Stimulated activated CD4-positive, alpha-beta T cell treated with anti-CD3 and anti-CD28 coated beads, Interleukin-1b, Interleukin-23, amount 100 ng/mL, for 24 hours (primary cell): ENCODE measurements around the gene SLC8B1.
A peak's percentile ranks its signal among the peaks of the same experiment; 100 is the strongest.

ENCODE experiments used
- DNase-seq, 4 experiments: peaks; one replicate each; pipeline ENCODE4 v3.0.0-alpha.2; 2020; ENCODE audit warnings: low read depth in 4 of 4, low spot score in 1 of 4

SLC8B1 gene

DNA sequence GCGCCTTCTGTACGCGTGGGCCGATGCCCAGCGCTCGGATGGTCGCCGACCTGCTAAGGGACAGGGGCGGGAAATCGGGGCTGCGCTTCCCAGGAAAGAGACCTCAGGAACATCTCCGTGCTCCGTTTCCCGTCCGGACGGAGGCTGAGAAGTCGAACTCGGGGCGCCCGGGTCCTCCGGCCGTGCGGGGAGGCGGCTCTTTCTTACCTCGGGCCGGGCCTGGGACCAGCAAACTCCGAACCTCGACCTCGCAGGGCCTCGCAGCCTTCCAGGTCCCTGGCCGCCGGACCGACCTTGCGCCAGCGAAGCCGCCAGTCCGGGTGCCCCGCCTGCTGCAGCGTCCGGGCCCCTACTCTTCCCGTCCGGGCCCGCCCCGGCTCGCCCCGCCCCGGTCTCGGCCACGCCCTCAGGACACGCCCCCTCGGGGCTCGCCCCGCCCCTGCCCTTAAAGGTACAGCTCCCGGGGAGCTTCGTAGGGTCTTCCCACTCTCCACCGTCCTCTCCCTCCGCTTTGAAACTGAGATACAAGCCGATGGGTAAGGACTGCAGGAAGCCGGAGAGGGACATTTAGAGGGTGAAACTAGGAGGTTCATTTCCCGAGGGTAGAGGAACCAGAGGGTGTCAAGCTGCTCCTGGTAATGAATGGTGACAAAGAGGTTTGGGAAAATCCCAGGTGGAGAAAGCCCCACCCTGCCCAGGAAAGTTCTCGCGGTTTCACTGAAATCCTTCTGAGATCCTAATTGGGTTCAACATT lies at the start of gene SLC8B1:
Gene SLC8B1 (minus strand): TSS at position 324 of the 754 bp plus-strand sequence. CDS start 2,231 bp downstream, outside the sequence.
- DNase-seq: peak; percentile 78 to 94 (median 82)

DNA sequence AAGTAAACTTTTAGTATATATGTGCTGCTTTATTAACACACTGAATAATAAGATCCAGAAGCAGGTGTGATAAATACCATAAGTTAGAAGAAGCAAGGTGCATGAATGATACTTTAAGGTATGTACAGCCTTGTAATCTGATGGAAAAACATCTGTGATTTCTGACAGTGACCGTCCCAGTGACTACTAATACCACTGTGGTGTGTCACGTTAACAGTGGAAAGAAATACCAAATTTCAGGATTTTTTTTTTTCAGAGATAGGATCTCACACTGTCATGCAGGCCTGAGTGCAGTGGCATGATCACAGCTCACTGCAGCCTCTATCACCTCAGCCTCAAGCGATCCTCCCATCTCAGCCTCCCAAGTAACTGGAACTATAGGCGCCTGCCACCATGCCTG lies 47.3 kb upstream of the SLC8B1 start:
- DNase-seq: no peak

DNA sequence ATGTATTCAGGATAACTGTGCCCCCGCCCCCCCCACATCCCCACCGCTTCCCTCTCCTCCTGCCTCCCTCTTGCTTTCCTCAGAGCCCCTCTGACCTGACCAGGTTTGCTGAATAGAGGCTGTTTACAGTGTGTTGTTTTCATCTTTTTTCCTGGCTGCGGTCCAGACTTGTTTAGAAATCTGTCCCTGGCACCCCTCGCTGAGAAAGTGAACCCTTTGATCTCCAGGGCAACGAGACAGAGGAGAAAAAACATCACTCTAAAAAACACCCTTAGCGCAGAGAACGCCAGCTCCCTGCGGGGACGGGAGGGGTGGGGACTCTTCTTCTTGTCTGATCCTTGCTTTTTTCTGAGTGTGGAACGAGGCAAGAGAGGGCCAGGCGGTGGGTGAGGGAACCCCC lies 46.3 kb upstream of the SLC8B1 start:
- DNase-seq: no peak

DNA sequence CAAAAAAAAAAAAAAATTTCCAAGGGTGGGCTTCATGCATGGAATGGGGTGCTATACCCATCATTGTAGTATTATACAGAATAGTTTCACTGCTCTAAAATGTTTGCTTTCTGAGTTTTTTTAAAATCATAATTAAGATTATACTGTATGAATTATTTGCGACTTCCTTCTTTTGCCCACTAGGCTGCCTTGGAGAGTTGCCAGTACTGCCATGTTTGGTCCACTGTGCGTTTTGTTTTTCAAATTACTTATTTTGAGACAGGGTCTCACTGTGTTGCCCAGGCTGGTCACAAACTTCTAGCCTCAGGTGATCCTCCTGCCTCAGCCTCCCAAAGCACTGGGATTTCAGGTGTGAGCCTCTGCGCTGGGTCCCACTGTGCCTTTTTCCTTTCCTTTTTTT lies 43.4 kb upstream of the SLC8B1 start:
- DNase-seq: no peak

DNA sequence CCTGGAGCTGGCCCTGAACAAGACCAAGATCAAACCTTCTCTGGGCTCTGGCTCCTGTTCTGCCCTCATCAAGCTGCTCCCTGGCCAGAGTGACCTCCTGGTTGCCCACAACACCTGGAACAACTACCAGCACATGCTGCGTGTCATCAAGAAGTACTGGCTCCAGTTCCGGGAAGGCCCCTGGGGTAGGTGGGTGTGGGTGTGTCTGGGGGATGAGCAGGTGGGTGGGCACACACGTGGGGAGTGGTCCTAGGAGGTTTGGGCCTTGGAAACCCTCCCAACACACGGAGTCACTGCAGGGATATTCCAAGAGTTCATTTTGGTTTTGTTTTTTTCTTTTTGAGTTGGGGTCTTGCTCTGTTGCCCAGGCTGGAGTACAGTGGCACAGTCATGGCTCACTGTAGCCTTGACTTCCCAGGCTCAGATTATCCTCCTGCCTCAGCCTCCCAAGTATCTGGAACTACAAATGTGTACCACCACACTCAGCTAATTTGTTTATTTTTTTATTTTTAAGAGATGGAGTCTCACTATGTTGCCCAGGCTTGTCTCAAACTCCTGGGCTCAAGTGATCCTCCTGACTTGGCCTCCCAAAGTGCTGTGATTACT lies 40.0 kb upstream of the SLC8B1 start:
- DNase-seq: no peak

DNA sequence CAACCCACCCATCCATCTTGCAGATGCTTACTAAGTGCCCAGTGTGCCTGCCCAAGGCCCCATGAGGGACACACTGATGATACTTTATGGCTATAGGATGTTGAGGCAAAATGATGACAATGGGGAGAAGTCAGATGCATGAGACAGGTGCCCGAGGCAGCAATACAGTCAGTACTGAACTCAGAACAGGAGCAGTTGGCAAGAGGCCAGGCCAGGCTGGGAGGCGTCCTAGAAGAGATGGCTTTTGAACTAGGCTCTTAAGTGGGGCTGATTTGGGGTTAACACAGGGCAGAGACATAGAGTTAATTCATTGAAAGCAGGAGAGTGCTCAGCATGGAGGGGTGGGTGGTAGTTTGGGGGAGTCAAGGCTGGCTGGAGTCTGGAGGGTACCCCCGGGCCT lies 39.1 kb upstream of the SLC8B1 start:
- no peak for DNase-seq

DNA sequence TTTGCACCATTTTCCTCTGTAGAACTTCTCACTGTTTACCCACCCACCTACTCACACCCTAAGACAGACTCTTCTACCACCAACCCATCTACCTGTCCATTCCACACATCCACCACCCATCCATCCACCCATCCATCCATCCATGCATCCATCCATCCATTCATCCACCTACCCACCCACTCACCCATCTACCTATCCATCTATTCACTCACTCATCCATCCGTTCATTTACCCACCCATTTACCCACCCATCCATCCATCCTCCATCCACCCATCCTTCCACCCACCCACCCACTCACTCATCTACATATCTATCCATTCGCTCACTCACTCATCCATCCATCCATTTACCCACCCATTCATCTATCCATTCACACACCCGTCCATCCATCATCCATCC lies 38.5 kb upstream of the SLC8B1 start:
- DNase-seq: no peak

DNA sequence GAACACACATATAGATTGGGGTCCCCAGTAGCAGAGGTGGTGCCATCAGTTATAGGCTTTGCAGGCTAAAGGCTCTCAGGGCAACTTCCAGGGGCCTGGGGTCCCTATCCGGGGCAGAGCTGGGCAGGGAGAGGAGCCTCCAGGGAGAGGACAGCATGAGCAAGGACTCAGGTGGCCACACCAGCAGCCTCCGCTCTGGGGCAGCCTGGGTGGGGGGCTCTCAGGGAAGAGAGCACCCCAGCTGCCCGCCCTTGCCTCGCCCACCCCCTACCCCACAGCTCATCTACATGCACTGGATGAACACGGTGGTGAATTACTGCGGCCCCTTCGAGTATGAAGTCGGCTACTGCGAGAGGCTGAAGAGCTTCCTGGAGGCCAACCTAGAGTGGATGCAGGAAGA lies 37.5 kb upstream of the SLC8B1 start:
- no peak for DNase-seq

DNA sequence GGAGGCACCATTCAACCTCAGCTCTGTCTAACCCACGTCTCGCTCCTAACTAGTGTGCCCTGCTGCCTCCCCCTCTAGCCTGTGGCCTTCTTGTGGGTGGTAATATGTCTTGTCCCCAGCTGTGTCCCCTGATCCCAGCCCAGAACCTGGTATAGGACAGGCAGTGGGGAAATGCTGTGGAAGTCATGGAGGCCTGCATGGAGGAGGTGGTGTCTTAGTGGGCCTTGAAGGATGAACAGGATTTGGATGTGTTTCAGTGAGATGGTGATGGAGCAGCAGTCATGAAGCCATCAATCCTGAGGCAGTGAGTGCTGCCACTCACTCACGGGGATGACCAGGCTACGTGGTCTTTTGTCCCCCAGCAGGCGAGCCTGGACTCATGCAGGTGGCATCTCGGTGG lies 36.9 kb upstream of the SLC8B1 start:
- DNase-seq: no peak

DNA sequence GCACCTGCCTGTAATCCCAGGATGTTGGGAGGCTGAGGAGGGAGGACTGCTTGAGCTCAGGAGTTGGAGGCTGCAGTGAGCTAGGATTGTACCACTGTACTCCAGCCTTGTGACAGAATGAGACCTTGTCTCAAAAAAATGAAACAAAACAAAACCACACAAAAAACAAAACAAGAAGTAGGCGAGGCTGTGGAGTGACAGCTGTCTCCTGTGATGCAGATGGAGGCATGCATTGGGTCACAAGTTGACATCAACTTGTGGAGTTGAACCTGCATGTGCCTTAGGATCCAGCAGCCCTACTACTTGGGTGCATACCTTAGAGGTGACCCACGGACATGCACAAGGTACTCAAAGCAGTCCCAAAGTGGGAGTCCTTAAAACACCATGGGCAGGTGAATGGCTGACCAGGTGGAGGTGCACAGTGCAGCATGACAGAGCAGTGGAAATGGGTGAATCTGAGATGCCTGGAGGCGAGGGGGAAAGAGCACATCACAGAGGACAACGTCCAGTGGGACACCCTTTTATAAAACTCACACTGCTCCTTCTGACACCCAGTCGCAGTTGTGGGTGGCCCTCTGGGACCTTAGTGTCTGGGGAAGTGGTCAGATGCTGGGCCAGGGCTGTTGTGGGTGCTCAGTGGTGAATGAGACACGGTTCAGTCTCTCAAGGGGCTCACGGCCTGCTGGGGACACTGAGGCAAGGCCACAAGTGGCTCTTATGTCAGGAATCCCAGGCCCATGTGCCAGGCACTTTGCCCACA lies 36.2 kb upstream of the SLC8B1 start:
- DNase-seq: no peak

DNA sequence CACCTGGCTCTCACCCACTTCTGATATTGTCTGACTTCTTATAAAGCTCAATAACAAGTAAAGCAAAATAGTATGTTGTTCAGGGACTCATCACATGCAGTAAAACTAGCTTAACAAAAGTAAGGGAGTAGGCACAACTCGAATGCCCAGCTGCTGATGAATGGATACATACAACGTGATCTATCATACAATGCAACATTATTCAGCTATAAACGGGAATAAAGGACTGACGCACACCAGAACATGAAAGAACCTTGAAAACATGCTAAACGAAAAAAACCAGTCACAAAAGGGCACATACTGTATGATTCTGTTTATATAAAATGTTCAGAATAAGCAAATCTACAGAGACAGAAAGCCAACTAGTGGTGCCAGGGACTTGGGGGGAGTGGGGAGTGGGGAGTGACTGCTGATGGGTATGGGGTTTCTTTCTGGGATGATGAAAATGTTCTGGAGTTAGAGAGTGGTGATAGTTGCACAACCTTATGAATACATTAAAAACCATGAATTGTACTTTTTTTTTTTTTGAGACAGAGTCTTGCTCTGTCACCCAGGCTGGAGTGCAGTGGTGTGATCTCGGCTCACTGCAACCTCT lies 34.6 kb upstream of the SLC8B1 start:
- no peak for DNase-seq

DNA sequence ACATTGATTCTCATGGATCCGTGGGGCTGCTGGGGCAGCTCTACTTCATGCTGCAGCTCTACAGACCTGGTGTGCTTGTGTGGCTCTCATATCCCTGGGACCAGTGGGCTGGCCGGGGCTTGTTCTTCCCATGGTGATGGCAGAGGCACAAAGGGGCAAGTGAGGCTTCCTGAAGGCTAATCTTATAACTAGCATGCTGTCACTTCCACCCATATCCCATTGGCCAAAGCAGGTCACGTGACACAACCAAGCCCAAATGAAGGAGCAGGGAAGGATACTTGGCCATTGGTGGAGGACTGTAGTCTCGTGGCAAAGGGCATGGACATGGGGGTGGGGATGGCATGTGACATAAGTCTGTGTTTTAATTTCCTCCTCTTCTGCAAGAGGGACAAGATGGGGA lies 33.4 kb upstream of the SLC8B1 start:
- DNase-seq: no peak

DNA sequence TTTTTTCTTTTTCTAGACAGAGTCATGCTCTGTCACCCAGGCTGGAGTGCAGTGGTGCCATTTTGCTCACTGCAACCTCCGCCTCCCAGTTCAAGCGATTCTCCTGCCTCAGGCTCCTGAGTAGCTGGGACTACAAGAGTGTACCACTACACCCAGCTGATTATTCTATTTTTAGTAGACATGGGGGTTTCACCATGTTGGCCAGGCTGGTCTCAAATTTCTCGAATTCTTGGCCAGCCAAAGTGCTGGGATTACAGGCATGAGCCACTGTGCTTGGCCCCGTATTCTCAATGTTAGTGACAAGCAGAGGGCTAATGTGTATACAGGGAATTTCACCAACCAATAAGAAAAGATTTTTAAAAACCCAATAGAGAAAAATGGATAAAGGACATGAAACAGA lies 31.9 kb upstream of the SLC8B1 start:
- DNase-seq: no peak

DNA sequence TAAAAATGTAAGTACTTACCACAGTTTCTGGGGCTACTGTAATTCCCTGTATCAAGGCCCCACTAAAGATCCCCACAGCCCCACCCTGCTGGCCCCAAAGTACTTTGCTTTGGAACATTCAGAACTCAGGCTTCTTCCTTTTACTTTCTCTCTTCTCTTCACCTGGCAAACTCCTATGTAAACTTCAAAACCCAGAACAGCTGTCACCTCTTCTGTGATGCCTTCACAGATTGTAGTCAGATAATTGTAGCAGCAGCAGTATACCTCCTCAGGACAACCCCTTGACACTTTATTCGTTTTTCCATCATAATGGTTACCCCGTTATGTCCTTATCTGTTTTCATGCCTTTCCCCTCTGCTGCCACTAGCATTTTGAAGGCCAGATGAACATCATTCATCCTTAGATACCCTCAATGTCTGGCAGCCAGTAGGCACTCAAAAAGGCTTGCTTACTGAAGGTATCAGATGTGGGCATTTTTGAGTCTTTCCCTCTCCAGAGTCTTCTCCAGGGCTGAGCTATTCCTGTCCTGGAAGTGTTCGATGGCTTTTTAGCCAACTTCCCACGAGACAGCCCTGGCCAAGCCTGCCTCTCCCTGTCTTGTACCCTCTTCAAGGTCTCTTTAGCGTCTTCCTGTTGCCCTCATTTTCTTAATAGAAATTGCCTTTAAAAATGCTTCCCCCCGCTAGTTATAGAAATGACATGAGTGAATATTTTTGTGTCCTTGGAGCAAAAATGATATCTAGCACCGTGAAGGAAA lies 30.9 kb upstream of the SLC8B1 start:
- no peak for DNase-seq

DNA sequence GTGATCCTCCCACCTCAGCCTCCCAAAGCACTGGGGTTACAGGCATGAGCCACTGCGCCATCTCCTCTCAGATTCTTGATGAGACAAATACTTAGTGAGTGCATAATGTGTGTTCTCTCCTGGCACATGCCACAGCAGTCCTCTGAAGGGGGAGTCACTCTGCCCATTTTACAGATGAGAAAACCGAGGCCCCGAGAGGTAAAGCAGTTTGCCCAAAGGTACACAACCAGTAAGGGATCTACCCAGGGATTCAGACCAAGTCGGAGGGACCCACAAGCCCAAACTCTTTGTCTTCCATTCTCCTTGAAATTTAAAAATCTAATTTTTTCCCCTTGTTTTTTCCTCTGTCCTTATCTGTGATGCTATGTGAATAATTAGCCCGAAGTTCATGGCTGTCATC lies 29.8 kb upstream of the SLC8B1 start:
- DNase-seq: no peak

DNA sequence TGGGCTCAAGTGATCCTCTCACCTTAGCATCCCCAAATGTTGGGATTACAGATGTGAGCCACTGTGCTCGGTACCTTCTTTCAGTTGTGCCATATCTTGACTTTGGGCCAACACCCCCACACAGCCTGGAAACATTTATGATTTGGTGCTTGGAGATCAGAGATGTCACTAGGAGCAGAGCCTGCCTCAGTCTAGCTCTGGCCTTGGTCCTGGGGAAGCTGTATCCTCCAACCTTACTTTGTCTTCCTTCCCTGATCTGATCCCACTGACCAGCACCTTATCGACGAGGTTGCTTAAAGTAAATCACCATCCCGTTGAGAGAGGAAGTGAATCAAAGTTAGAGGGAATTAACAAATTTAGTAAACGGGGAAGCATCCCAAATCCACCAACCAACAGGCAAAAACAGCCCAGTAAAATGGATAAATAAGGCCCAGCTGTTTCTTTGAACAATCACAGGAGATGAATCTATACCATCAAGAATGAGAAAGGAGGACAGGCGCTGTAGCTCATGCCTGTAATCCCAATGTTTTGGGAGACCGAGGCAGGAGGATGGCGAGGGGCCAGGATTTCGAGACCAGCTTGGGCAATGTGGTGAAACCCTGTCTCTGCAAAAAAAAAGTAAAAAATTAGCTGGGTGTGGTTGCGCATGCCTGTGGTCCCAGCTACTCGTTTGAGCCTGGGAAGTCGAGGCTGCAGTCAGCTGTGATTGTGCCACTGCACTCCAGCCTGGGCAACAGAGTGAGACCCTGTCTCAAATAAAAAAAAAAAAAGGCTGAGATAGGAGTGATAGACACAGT lies 26.9 kb upstream of the SLC8B1 start:
- DNase-seq: no peak

DNA sequence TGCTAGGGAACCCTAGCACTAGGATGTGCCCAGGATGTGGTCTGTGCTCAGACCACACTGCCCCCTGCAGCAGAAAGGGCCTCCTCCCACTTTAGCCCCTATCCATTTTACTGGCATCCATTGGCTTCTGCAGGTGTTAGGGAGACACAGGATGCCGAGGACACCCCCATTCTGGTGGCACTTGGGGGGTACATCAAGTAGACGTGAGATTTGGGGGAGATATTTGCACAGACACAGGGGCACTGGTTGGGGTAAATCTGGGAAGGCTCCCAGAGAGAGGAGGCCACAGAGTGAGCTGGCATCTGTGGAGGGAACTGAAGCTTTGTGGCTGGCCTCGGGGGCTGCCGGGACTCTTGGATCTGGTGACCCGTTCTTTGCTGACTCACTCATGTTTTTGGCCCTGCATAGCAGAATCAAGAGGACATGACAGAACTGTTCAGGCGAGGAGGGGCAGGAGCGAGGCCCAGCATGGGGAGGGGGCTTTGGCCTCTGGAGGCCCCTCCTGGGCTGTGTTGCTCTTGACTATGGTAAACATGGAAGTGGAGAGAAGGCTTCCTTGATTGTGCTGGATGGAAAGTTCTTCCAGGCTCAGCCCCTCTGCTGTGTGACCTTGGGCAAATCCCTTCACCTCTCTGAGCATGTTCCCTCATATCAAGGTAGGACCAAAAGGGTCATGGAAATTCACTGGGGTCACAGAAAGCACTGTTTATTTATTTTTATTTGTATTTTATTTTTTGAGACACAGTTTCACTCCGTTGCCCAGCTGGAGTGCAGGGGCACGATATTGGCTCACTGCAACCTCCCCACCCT lies 25.2 kb upstream of the SLC8B1 start:
- DNase-seq: no peak

DNA sequence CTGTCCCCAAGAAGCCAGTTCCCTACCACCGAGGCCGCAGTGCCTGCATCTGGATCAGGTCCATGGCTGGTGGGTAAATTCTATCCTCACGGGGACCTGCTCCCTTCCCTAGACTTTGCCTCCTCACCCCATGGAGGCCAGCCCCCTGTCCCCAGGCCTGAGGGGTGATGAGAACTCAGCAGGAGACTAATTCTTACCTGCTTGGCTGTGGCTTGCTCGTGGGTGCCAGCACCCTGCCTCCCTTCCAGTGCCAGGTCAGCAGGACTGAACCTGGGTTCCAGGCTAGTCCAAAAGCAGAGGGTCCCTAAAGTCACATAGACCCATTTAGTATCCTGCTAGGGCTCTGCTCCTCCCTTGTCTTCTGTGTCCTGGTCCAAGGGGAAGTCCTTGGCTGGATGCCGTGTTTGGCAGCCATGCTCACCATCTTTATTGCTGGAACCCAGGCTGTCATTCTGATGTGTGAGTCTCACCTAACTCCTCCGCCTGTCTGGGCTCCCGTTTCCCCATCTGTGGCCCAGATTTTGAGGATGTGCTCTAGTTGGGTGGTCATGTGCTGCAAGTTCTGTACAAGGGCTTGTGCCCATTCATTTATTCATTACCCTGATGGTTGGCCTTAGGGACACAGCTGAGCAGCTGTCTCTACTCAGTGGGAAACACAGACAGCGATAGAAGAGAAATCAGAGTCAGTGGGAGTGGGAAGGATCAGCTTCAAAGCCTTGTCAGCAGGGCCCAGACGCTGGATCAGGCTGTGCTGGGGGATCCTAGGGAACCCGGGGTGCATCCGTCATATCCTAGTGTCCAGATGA lies 24.4 kb upstream of the SLC8B1 start:
- DNase-seq: no peak
